Lower leg skin (tissue), 4 donors: ENCODE results near the gene LMF1. TPM values are rescaled to one million over a fixed set of nuclear protein-coding genes. Genes with fewer than 3 reads are reported as not detected.

Experiments
- DNase-seq, 2 donors: peaks; one replicate each; pipeline ENCODE4 v3.0.0-alpha.2; 2019; ENCODE audit warnings: low spot score in 2 of 2
- H3K4me3 ChIP-seq: fragments of 200-600 bp; sonication (generic); 2 replicates; pipeline ENCODE4 v1.5.1; 2017; ENCODE audit warnings: mild to moderate bottlenecking, low read depth; ENCODE audit not compliant: poor library complexity, severe bottlenecking
- CTCF ChIP-seq, 3 donors: fragments of 450-650 bp; IDR thresholded peaks; one replicate each; pipeline ENCODE4 v1.5.1; 2016; ENCODE audit warnings: antibody characterized with exemption in 3 of 3, mild to moderate bottlenecking in 3 of 3, moderate library complexity in 2 of 3
- POLR2A ChIP-seq, 2 donors: fragments of 450-650 bp; IDR thresholded peaks; one replicate each; pipeline ENCODE4 v1.6.1; 2016 to 2017; ENCODE audit warnings: antibody characterized with exemption in 2 of 2, mild to moderate bottlenecking in 1 of 2, moderate library complexity in 1 of 2
- WGBS, 2 donors: methylation state at CpG; one replicate each; pipeline ENCODE4 v1.1.5; 2018; 5-methylcytosine and 5-hydroxymethylcytosine counted together
- intact Hi-C: fragments of 100-400 bp; cut with DNase I; formaldehyde crosslinking; loops from one replicate; pipeline ENCODE4 v1.15.0; 2023; ENCODE audit warnings: low total_unique reads
- total RNA-seq, 4 donors: library from RNA; depleted of rRNA; stranded (reverse); fragments of >200 nt; gene quantifications; one replicate each; pipeline ENCODE4 v1.1.0, GENCODE V29; 2016

The LMF1 gene
- total RNA-seq, 4 donors from 2014 or later = 31.3 to 68.3 (median 50.3) TPM

GRCh38 chr16:843771-844170, 127.0 kb downstream of the LMF1 start:
- TF ChIP-seq CTCF (IDR thresholded peaks at IDR 0.05) = no peak
- no peak for TF ChIP-seq POLR2A (IDR thresholded peaks at IDR 0.05)
- H3K4me3 ChIP-seq = no peak overlapping the region
- no peak for DNase-seq
- intact Hi-C loops = no loop called here
- 86 to 91% methylated on average over 20 of the region's 20 CpGs for WGBS, 2 donors

GRCh38 chr16:842711-843560, 127.8 kb downstream of the LMF1 start:
- DNase-seq = no peak
- H3K4me3 ChIP-seq = no peak overlapping the region
- intact Hi-C loops = no loop called here
- no peak for TF ChIP-seq CTCF (IDR thresholded peaks at IDR 0.05)
- no peak for TF ChIP-seq POLR2A (IDR thresholded peaks at IDR 0.05)
- WGBS, 2 donors = 81 to 83% methylated on average over 32 to 33 of the region's 33 CpGs

GRCh38 chr16:842061-842476, 128.7 kb downstream of the LMF1 start:
- no peak overlapping the region for H3K4me3 ChIP-seq
- intact Hi-C loops = no loop called here
- TF ChIP-seq CTCF (IDR thresholded peaks at IDR 0.05) (no peak), POLR2A (IDR thresholded peaks at IDR 0.05) (no peak)
- no peak for DNase-seq
- WGBS, 2 donors = 56 to 67% methylated on average over 13 of the region's 19 CpGs

GRCh38 chr16:841455-842060, 129.2 kb downstream of the LMF1 start:
- intact Hi-C loops = no loop called here
- H3K4me3 ChIP-seq = no peak overlapping the region
- no peak for DNase-seq
- WGBS, 2 donors = 84 to 85% methylated on average over 18 to 27 of the region's 27 CpGs
- no peak for TF ChIP-seq CTCF (IDR thresholded peaks at IDR 0.05)
- no peak for TF ChIP-seq POLR2A (IDR thresholded peaks at IDR 0.05)

DNA sequence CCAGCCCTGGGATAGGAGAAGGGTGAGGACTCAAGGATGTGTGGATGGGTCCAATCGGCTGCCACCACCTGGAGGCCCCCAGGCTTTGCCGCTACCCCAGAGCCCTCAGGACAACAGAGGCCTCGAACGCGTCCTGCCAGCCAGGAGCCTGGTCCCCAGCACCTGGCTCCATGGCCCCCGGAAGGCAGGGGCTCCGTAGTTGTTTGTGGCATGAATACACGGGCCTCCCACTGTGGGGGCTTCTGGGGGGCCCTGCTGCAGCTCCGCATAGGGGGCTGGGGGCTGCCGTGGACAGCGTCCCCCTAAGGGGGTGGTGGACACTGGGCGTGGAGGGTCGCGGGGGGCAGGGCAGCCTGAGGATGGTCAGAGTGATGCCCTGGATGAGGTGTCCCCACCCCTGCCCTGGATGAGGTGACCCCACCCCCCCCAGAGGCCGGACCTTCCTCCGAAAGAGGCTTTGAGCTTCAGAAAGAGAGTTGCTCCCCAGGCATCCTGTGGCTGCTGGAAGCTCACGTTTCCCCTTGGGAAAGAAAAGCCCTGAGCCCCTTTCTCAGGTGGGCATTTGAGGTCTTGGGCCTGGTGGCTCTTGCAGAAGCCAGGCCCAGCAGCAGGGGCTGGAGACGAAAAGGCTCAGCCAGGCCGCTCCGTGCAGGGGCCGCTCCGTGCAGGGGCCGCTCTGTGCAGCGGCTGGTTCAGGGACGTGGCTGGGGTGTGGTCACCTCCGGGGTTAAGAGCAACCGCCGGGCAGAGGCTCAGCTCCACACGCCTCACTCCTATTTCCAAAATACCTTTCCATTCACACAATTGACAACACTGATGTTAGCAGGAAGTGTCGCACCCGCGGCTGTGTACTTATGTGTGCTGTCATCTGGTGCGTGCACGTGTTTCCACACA, 130.0 kb downstream of the LMF1 start:
- DNase-seq = no peak
- WGBS, 2 donors = 67 to 69% methylated on average over 29 to 30 of the region's 34 CpGs
- TF ChIP-seq CTCF (IDR thresholded peaks at IDR 0.05) (no peak), POLR2A (IDR thresholded peaks at IDR 0.05) (no peak)
- H3K4me3 ChIP-seq = no peak overlapping the region
- intact Hi-C loops = no loop called here
